HG02884 (cell line): ENCODE results near the gene STK10.
"Not testable (repeated sequence)": the region's sequence is repeated elsewhere in the genome, so short reads cannot be mapped to it uniquely, and the experiment has no call there.

Experiments
- ATAC-seq: cut with Tn5 transposase; IDR thresholded peaks from one replicate; pipeline ENCODE4 v1.9.1; 2021; ENCODE audit warnings: mild to moderate bottlenecking, moderate library complexity; ENCODE audit not compliant: unreplicated experiment

STK10 gene

DNA sequence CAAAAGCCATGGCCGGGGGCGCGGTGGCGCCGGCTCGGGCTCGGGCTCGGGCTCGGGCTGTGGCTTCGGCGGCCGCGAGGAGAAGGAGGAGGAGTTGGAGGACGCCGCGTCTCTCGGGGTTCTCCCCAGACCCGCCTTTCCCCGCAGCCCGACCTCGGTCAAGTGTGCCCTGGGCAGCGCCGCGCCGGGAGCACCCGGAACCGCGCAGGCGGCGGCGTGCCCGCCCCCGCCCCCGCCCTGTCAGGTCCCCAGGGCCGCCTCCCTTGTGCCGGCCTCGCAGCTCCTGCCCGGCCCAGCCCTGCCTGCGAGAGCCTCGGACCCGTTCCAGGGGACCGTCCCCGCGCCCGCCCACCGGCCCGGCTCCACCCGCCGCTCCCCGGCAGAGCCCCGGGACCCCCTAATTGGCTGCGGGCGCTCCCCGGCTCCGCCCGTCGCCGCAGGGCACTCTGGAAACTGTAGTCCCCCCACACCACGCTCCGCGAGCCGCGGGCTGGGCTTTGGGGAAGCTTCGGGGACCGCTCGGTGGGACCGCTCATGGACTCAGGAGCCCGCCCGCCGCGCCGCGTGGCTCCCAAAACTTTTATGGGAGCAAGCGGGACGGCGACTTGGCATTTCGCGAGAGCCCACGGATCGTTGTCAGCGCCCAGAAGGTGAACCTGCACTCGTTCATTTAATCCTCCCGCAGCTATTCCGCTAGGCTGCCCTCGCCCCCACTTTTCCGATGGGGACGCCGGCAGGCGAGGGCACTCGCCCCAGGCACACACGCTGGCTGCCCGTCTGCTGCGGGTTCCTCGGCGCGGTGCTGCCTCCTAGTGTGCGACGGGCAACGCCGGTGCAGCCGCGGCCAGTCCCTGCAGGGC lies at the start of gene STK10:
TSS of gene STK10 (minus strand) at position 192 of the 860 bp plus-strand sequence. CDS start at position 10, 182 bp downstream.
- ATAC-seq: peak; percentile 66

- no peak for ATAC-seq
Measured at GRCh38 chr5:172235827-172236736, 48.1 kb upstream of the STK10 start.

DNA sequence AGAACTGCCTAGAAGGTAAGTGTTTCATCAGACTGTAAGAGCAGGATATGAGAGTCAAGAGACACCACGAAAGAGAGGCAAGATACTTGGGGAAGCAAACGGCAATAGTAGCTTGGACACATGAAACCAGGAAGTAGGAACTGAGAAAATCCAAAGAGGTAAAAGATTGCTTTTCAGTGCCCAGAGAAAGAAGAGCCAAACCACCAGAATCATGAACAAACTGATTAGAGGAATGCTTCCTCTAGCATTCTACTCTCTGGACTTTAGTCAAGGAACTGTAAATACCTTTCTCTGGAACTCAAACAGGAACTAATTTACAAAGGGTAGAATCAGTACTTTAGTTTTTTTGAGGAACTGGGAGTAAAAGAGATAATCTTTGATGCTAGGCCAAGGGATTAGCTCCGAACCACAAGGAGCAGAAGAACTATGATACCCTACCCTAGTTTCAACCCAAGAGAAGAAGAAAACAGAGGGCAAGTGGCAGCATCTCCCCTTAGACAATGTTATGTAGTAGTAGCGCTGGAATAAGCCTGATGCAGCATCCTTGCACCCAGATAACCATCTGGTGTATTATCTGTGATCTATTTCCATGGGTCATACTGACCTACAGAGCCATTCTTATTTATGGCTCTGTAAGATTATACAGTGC lies 47.2 kb upstream of the STK10 start:
- ATAC-seq: peak; percentile 62

DNA sequence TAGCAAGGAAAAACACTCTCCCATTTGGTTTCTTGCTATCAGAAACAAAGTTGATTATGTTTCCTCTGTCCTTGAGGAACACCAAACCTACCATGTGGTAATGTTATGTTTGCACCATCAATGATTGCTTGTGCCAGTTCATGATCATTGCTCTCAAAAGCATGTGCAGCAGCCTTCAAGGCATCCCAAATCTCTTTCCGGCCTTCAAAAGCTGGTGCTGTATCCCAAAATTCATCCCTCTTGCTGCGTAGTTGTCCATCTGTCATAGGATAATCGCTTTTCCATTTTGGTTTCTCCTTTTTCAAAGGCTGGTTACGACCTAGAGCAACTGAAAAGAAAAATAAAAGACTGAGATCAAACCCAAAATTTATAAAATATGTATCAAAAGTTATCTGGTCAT lies 46.0 kb upstream of the STK10 start:
- no peak for ATAC-seq

- ATAC-seq: peak; percentile 69
Measured at GRCh38 chr5:172229904-172230303, 41.9 kb upstream of the STK10 start.

DNA sequence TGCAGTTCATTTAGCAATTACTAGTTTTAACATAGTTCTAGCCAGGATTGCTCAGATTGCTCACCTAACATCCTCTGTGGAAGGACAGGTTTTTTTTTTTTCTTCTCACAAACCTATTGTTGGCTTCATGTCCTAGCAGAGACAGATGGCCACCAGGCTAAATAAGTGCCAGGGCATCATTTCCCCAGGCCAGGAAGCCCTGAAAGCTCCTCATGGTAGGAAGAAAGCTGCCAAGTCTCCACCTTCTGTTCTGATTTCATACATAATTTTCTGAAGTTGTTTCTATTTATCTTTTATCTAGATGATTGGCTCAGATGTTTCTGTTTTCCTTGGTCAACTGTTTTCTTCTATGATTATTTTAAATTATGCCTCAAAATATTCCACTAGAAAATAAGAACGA lies 37.0 kb upstream of the STK10 start:
- no peak for ATAC-seq

DNA sequence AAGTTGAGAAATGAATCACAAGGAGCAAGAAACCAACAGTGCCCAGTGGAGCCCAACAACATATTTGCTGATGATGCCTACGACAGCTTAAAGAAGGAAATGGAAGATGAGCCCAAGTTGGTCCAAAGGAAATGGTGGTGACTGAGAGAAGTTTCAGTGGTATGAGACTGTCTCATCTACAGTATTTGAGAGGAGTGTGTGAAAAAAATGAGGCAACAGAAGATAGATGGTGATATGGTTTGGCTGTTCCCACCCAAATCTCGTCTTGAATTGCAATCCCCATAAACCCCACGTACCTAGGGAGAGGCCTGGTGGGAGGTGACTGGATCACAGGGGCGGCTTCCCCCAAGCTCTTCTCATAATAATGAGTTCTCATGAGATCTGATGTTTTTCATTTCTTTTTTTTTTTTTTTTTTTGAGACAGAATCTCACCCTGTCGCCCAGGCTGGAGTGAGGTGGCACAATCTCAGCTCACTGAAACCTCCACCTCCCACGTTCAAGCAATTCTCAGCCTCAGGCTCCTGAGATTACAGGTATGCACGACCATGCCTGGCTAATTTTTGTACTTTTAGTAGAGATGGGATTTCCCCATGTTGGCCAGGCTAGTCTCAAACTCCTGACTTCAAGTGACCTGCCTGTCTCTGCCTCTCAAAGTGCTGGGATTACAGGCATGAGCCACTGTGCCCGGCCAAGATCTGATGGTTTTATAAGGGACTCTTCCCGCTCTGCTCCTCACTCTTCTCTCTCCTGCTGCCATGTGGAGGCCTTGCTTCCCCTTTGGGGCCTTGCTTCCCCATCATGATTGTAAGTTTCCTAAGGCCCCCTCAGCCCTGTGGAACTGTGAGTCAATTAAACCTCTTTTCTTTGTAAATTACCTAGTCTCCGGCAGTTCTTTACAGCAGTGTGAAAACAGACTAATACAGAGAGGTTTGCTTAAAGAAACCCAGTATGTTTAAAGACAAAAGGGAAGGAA lies 36.2 kb upstream of the STK10 start:
- peak; percentile 80 for ATAC-seq

DNA sequence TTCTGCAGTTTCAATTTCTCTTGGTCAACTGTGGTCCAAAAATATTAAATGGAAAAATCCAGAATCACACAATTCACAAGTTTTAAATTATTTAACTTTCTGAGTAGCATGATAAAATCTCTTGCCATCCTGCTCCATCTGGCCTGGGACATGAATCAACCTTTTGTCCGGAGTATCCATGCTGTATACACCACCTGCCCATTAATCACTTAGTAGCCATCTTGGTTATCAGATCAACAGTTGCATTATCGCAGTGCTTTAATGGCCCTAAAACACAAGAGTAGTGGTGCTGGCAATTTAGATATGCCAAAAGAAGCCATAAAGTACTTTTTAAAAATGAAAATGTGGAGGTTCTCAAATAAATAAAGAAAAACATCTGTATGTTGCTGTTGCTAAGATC lies 31.3 kb upstream of the STK10 start:
- no peak for ATAC-seq

- ATAC-seq: no peak
Measured at GRCh38 chr5:172216345-172216744, 28.3 kb upstream of the STK10 start.

DNA sequence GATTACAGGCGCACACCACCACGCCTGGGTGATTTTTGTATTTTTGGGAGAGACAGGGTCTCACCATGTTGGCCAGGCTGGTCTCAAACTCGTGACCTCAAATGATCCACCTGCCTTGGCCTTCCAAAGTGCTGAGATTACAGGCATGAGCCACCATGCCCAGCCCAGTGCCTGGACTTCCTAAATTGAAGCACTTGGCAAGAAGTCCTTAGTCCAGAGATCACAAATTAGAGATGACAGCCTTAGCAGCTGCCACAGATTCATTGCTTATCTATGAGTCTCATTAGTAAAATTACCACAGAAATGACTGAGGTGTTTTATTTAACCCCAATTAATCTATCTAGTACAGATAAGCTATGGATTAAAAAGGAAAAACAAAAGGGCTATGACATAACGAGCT lies 25.1 kb upstream of the STK10 start:
- ATAC-seq: no peak

DNA sequence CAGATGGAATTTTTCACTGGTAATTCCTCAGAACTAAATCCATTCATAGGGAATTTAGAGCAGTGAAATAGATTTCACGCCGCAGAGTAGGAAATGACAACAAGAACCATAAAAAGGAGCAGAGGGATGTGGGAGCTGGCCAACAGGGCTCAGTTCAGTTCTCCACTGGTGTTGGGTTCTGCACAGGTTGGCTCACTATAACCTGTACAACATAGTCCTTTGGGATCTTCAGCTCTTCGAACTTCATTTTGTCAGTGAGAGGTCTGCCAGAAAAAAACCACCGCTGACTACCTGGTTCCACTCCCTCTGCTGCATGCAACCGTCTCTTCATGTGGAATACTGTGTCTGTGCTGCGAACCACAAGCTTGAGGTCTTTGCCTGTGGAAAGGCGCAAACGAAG lies 23.7 kb upstream of the STK10 start:
- no peak for ATAC-seq

- ATAC-seq: no peak
Measured at GRCh38 chr5:172209714-172210113, 21.7 kb upstream of the STK10 start.

DNA sequence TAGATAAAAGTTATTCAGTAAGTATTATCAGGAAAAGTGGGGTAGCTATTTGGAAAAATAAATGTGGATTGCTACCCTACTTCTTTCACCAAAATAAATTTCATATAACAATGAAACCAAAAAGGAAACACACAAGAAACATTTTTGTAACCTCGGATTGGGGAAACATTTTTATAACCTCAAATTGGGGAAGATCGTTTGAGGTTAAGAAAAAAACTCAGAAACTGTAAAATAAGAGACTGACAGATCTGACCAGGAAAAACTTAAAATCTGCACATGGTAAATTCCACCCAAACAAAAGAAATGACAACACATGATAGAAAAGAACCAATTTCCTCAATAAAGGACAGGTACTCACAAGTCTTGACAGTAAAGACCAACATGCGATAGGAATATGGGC lies 19.5 kb upstream of the STK10 start:
- no peak for ATAC-seq

GRCh38 chr5:172205984-172206383 lies 18.0 kb upstream of the STK10 start:
- not testable (repeated sequence) for ATAC-seq

DNA sequence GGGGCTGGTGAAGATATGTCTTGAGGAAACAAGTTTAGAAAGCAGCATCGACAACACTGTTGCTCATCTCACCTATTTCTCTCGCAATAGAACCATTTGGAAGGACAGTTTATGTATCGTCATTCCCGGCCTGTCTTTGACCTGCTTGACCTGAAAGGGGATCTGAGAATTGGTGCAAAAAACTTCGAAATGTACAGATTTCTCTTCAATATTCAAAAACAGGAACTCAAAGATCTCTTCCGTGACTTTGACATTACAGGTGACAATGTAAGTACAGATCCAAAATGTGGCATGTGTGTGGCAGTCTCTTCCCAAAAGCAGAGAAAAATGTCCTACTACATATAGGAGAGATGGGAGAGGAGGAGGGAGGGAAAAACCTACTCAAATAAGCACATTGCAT lies 12.5 kb upstream of the STK10 start:
- ATAC-seq: no peak

GRCh38 chr5:172199446-172199845 lies 11.4 kb upstream of the STK10 start:
- no peak for ATAC-seq

DNA sequence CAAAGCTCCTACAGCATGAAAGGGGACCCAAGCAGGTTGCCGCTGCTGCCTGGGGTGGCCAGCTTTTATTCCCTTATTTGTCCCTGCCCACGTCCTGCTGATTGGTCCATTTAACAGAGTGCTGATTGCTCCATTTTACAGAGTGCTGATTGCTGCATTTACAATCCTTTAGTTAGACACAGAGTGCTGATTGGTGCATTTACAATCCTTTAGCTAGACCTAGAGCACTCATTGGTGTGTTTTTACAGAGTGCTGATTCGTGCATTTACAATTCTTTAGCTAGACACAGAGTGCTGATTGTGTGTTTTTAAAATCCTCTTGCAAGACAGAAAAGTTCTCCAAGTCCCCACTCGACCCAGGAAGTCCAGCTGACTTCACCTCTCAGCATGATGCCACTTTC lies 9.8 kb upstream of the STK10 start:
- not testable (repeated sequence) for ATAC-seq

DNA sequence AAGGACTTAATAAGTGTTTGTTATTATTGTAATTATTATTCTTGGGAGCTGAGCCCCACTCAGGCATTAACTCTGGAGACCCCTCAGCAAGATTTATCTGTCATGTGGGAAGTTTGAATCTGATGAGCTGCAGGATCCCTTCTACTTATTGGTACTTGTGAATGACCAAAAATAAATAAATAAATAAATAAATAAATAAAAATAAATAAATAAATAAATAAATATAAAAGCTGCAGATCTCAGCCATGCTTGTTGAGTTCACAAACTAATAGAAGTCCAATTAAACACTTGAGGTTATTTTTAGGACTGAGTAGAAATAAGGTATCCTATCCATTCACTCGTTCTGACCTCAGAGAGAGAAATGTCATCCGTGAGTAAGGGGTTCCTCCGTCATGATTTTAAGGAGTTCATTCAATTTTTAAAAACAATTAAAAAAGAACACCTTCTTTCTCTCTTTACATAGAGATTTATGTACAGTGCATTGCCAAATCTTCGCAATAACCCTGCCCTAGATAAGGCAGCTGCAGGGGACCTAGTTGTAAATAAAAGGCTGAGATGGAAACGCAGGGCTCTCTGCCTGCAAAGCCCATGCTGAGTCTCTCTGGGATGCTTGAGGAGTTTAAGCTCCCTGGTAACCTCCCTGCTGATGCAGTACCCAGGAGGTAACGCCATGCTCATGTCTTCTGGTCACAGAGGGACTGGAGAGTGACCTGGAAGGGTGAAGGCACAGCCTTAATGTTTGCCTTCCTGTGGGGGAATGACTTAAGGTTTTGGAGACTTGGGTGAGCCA lies 7.2 kb upstream of the STK10 start:
- ATAC-seq: no peak

DNA sequence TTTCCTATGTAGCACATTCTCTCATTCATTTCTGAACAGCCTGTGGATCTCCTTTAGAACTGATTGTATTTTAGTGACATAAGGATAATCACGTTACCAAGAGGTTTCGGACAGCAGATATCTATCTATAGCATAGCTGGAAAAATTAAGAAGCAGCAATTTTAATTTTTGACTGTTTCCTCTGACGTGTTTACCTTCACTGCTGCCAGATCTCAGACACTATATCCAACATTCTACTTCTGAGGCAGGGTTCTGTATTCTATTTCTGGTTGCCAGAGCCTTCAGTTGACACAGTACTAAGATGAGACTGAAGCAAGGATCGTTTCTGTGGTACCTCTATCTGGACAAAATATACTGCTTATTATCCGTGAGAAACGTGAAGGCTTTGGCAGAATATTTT lies 5.8 kb upstream of the STK10 start, which contains the start of gene EFCAB9:
TSS of gene EFCAB9 (plus strand) at position 301 of the 400 bp plus-strand sequence. CDS start at position 302, 1 bp downstream.
- ATAC-seq: no peak
